Mucosa of gallbladder (tissue), 1 donor: ENCODE results near the gene PEAK3. TPM values are rescaled to one million over a fixed set of nuclear protein-coding genes. Genes with fewer than 3 reads are reported as not detected.

Experiments
- DNase-seq: peaks from one replicate; pipeline ENCODE4 v3.0.0-alpha.2; 2020; ENCODE audit warnings: low spot score
- total RNA-seq: library from RNA; stranded (reverse); gene quantifications from one replicate; pipeline ENCODE4 v1.2.1, GENCODE V29; 2021
- donor health status: DM: no; HTN: no; CAD: no.

Gene PEAK3
- total RNA-seq, 1 donor from 2014 or later = 1.0 TPM

GRCh38 chr19:2315818-2316353, 33.9 kb upstream of the PEAK3 start:
- peak; percentile 65 for DNase-seq

DNA sequence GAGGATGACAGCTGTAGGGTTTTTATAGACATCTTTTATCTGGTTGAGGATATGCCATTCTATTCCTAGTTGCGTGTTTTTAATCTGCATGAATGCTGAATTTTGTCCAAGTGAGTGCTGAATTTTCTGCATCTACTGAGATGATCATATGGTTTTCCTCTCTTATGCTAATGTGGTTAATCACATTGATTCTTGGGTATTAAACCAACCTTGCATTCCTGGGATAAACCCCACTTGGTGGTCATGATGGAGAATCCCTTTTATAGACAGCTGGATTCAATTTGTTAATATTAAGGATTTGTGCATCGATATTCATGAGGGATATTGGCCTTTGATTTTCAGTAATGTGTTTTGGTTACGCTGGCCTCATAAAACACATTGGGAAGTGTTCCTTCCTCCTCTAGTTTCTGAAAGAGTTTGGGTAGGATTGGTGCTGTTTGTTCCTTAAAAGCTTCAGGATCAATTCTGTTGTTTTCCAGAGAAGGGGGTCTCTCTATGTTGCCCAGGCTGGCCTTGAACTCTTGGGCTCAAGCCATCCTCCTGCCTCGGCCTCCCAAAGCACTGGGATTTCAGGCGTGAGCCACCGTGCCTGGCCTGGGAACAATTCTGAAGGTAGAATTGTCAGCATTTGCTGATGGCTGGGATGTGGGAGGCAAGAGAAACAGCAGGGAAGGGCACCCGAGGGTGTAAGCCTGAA, 33.3 kb upstream of the PEAK3 start:
- DNase-seq = no peak

GRCh38 chr19:2312820-2313501, 31.0 kb upstream of the PEAK3 start:
- DNase-seq = no peak

DNA sequence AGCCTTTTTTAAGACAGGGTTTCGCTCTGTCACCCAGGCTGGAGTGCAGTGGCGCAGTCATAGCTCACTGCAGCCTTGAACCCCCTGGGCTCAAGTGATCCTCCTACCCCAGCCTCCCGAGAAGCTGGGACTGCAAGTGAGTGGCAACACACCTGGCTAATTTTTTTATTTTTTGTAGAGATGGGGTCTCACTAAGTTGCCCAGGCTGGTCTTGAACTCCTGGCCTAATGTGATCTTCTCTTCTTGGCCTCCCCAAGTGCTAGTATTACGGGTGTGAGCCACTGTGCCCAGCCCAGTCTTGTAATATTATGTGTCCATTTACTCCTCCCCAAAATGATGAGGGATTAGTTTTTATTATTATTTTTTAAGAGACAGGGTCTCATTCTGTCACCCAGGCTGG, 29.1 kb upstream of the PEAK3 start:
- no peak for DNase-seq

- DNase-seq = no peak
Measured at GRCh38 chr19:2309734-2310362, 27.9 kb upstream of the PEAK3 start.

- DNase-seq = no peak
Measured at GRCh38 chr19:2308114-2308556, 26.2 kb upstream of the PEAK3 start, which contains the start of gene LINGO3. LINGO3 (minus strand) TSS chr19:2308154; CDS start chr19:2291776, 16,378 bp downstream.

GRCh38 chr19:2307518-2308012, 25.6 kb upstream of the PEAK3 start:
- DNase-seq = no peak

GRCh38 chr19:2306971-2307370, 25.0 kb upstream of the PEAK3 start:
- no peak for DNase-seq

GRCh38 chr19:2306281-2306806, 24.4 kb upstream of the PEAK3 start:
- DNase-seq = no peak

DNA sequence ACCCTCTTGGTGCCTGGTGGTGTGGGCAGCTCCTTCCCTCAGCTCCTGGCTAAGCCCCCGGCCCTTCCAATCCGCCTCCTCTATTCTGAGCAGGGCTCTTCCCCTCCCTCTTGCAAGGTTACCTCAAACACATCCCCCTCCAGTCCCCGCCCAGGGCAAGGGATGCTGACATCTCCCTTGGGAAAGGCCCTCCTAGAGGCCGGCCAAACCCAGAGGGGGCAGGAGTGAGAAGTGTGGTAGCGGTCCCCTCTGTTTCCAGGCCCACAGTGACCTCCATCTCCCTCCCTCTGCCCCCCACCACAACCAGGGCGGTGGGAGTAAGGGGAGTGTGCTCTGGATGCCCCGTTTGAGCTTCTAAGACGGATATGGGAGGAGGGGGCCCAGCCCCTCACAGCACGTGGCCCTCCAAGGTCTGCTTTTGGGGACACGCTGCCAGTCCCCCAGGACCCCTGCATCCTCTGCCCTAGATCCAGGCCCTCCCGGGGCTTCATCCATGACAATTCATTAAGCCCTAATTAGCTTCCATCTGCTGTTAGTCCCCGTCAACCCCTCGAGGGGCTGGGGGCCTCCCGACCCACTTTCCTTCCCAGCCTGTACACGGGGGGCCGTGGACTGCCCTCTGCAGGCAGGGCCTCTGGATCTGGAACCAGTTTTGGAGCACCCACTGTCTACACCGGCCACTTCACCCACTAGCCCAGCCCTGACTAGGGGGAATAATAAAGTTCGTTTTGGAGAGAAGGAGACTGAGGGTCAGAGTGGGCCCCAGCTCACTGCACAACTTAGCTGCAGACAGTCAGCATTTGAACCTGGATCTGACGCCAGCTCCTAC, 23.7 kb upstream of the PEAK3 start:
- DNase-seq = no peak

- no peak for DNase-seq
Measured at GRCh38 chr19:2303211-2303798, 21.3 kb upstream of the PEAK3 start.

- peak; percentile 26 for DNase-seq
Measured at GRCh38 chr19:2302319-2303210, 20.6 kb upstream of the PEAK3 start.

- DNase-seq = no peak
Measured at GRCh38 chr19:2300533-2300932, 18.6 kb upstream of the PEAK3 start.

- DNase-seq = no peak
Measured at GRCh38 chr19:2296141-2296540, 14.2 kb upstream of the PEAK3 start.

GRCh38 chr19:2294687-2295335, 12.8 kb upstream of the PEAK3 start:
- no peak for DNase-seq

GRCh38 chr19:2291185-2291751, 9.3 kb upstream of the PEAK3 start:
- no peak for DNase-seq

GRCh38 chr19:2290441-2291184, 8.6 kb upstream of the PEAK3 start:
- DNase-seq = no peak
